Measurements from ENCODE around the gene NANP.

Gene NANP

GRCh38 chr20:25571240-25571639 is 52.6 kb downstream of the NANP start:
- Histone ChIP-seq H3K27me3 (ENCODE audit: control insufficient read depth in 3 of 3, insufficient read depth in 3 of 3, low read depth in 1 of 3, low read length in 3 of 3) (no peaks in the 10 kb centered on the region), H3K36me3 (replicated peaks in 1 of 2; ENCODE audit: control insufficient read depth in 2 of 2, insufficient read depth in 2 of 2, low read length in 2 of 2) (peaks cover 2 to 50% of the 10 kb centered on the region in 2 donors), H4K91ac (ENCODE audit: low read depth, low read length, poor library complexity) (no peak overlapping the region), H2BK120ac (ENCODE audit: low read depth, low read length) (no peak overlapping the region), H2AFZ (ENCODE audit: low read length) (no peak overlapping the region), H3K4me2 (ENCODE audit: insufficient read depth, low read length, poor library complexity, severe bottlenecking) (no peak overlapping the region), H4K8ac (ENCODE audit: low read depth, low read length) (no peak overlapping the region), H3K9ac (ENCODE audit: low read depth, low read length, poor library complexity) (no peak overlapping the region), H3K27ac (replicated peaks; ENCODE audit: low read length) (no peak overlapping the region), H3K4me3 (ENCODE audit: low read length in 2 of 2) (no peak overlapping the region), H2BK15ac (ENCODE audit: low read length) (no peak overlapping the region), H3K4ac (ENCODE audit: low read length) (no peak overlapping the region), H3K79me1 (ENCODE audit: low read depth, low read length) (peaks cover 2% of the 10 kb centered on the region), H3K9me3 (replicated peaks in 1 of 2; ENCODE audit: control insufficient read depth in 2 of 2, insufficient read depth in 1 of 2, low read depth in 1 of 2, low read length in 2 of 2) (peaks cover 0 to 6% of the 10 kb centered on the region in 2 donors), H2BK5ac (ENCODE audit: low read length) (no peak overlapping the region), H3K18ac (ENCODE audit: low read length) (no peak overlapping the region), H2AK5ac (ENCODE audit: low read depth, low read length) (no peak overlapping the region), H3K23ac (ENCODE audit: low read depth, low read length, poor library complexity) (no peak overlapping the region), H3K14ac (ENCODE audit: low read length) (no peak overlapping the region), H3K4me1 (ENCODE audit: control insufficient read depth in 2 of 2, insufficient read depth in 1 of 2, low read depth in 1 of 2, low read length in 2 of 2) (peaks cover 0 to 6% of the 10 kb centered on the region in 2 donors), H2BK12ac (ENCODE audit: low read length) (no peak overlapping the region)
- WGBS, 2 donors (ENCODE audit: extremely low coverage in 2 of 2, insufficient read length in 2 of 2, insufficient replicate concordance in 1 of 2), result no CpG with 5 or more reads among the region's 2 CpGs
- DNase-seq (ENCODE audit: low spot score), result no peak

GRCh38 chr20:25570148-25570530 is 53.7 kb downstream of the NANP start:
- Histone ChIP-seq H2BK12ac (ENCODE audit: low read length) (no peak overlapping the region), H3K14ac (ENCODE audit: low read length) (no peak overlapping the region), H3K18ac (ENCODE audit: low read length) (no peak overlapping the region), H3K79me1 (ENCODE audit: low read depth, low read length) (peaks cover 4% of the 10 kb centered on the region), H2BK120ac (ENCODE audit: low read depth, low read length) (no peak overlapping the region), H2BK5ac (ENCODE audit: low read length) (no peak overlapping the region), H3K27me3 (ENCODE audit: control insufficient read depth in 3 of 3, insufficient read depth in 3 of 3, low read depth in 1 of 3, low read length in 3 of 3) (no peaks in the 10 kb centered on the region), H3K4ac (ENCODE audit: low read length) (no peak overlapping the region), H4K91ac (ENCODE audit: low read depth, low read length, poor library complexity) (no peak overlapping the region), H3K23ac (ENCODE audit: low read depth, low read length, poor library complexity) (no peak overlapping the region), H2AK5ac (ENCODE audit: low read depth, low read length) (no peak overlapping the region), H3K4me3 (ENCODE audit: low read length in 2 of 2) (no peak overlapping the region), H2BK15ac (ENCODE audit: low read length) (no peak overlapping the region), H3K9me3 (replicated peaks in 1 of 2; ENCODE audit: control insufficient read depth in 2 of 2, insufficient read depth in 1 of 2, low read depth in 1 of 2, low read length in 2 of 2) (peaks cover 0 to 6% of the 10 kb centered on the region in 2 donors), H3K4me1 (ENCODE audit: control insufficient read depth in 2 of 2, insufficient read depth in 1 of 2, low read depth in 1 of 2, low read length in 2 of 2) (peaks cover 0 to 6% of the 10 kb centered on the region in 2 donors), H2AFZ (ENCODE audit: low read length) (no peak overlapping the region), H3K9ac (ENCODE audit: low read depth, low read length, poor library complexity) (no peak overlapping the region), H3K4me2 (ENCODE audit: insufficient read depth, low read length, poor library complexity, severe bottlenecking) (no peak overlapping the region), H4K8ac (ENCODE audit: low read depth, low read length) (no peak overlapping the region), H3K36me3 (replicated peaks in 1 of 2; ENCODE audit: control insufficient read depth in 2 of 2, insufficient read depth in 2 of 2, low read length in 2 of 2) (peaks cover 2 to 43% of the 10 kb centered on the region in 2 donors), H3K27ac (replicated peaks; ENCODE audit: low read length) (no peak overlapping the region)
- no peak for DNase-seq (ENCODE audit: low spot score)
- WGBS, 2 donors (ENCODE audit: extremely low coverage in 2 of 2, insufficient read length in 2 of 2, insufficient replicate concordance in 1 of 2), result no CpG with 5 or more reads among the region's 7 CpGs

GRCh38 chr20:25567286-25567685 is 56.5 kb downstream of the NANP start:
- no peak overlapping the region for H2BK12ac ChIP-seq (ENCODE audit: low read length)
- no peak overlapping the region for H3K4me3 ChIP-seq (ENCODE audit: low read length in 2 of 2)

GRCh38 chr20:25566821-25567220 is 57.0 kb downstream of the NANP start:
- Histone ChIP-seq H2AFZ (ENCODE audit: low read length) (no peak overlapping the region), H3K14ac (ENCODE audit: low read length) (no peak overlapping the region), H2BK15ac (ENCODE audit: low read length) (no peak overlapping the region), H2BK12ac (ENCODE audit: low read length) (no peak overlapping the region), H3K18ac (ENCODE audit: low read length) (no peak overlapping the region), H3K4ac (ENCODE audit: low read length) (no peak overlapping the region), H3K36me3 (replicated peaks in 1 of 2; ENCODE audit: control insufficient read depth in 2 of 2, insufficient read depth in 2 of 2, low read length in 2 of 2) (peaks cover under 1 to 34% of the 10 kb centered on the region in 2 donors), H3K9ac (ENCODE audit: low read depth, low read length, poor library complexity) (no peak overlapping the region), H2AK5ac (ENCODE audit: low read depth, low read length) (no peak overlapping the region), H3K23ac (ENCODE audit: low read depth, low read length, poor library complexity) (no peak overlapping the region), H3K9me3 (replicated peaks in 1 of 2; ENCODE audit: control insufficient read depth in 2 of 2, insufficient read depth in 1 of 2, low read depth in 1 of 2, low read length in 2 of 2) (peaks cover 2 to 20% of the 10 kb centered on the region in 2 donors), H3K27me3 (ENCODE audit: control insufficient read depth in 3 of 3, insufficient read depth in 3 of 3, low read depth in 1 of 3, low read length in 3 of 3) (no peaks in the 10 kb centered on the region), H2BK5ac (ENCODE audit: low read length) (no peak overlapping the region), H3K4me3 (ENCODE audit: low read length in 2 of 2) (no peak overlapping the region), H3K4me1 (ENCODE audit: control insufficient read depth in 2 of 2, insufficient read depth in 1 of 2, low read depth in 1 of 2, low read length in 2 of 2) (no peaks in the 10 kb centered on the region), H3K4me2 (ENCODE audit: insufficient read depth, low read length, poor library complexity, severe bottlenecking) (no peak overlapping the region), H4K91ac (ENCODE audit: low read depth, low read length, poor library complexity) (no peak overlapping the region), H4K8ac (ENCODE audit: low read depth, low read length) (no peak overlapping the region), H3K79me1 (ENCODE audit: low read depth, low read length) (peaks cover 6% of the 10 kb centered on the region), H2BK120ac (ENCODE audit: low read depth, low read length) (no peak overlapping the region), H3K27ac (replicated peaks; ENCODE audit: low read length) (no peak overlapping the region)
- DNase-seq (ENCODE audit: low spot score), result no peak
- no CpG with 5 or more reads among the region's 2 CpGs for WGBS, 2 donors (ENCODE audit: extremely low coverage in 2 of 2, insufficient read length in 2 of 2, insufficient replicate concordance in 1 of 2)

More at GRCh38 chr20:25567286-25567685, 56.5 kb downstream of the NANP start:
- H3K36me3 ChIP-seq (replicated peaks in 1 of 2; ENCODE audit: control insufficient read depth in 2 of 2, insufficient read depth in 2 of 2, low read length in 2 of 2), result peaks cover 2 to 38% of the 10 kb centered on the region in 2 donors
- H3K4me1 ChIP-seq (ENCODE audit: control insufficient read depth in 2 of 2, insufficient read depth in 1 of 2, low read depth in 1 of 2, low read length in 2 of 2), result no peaks in the 10 kb centered on the region
- H3K27me3 ChIP-seq (ENCODE audit: control insufficient read depth in 3 of 3, insufficient read depth in 3 of 3, low read depth in 1 of 3, low read length in 3 of 3), result no peaks in the 10 kb centered on the region
- H2BK5ac ChIP-seq (ENCODE audit: low read length), result no peak overlapping the region
- no peak overlapping the region for H3K9ac ChIP-seq (ENCODE audit: low read depth, low read length, poor library complexity)
- H3K4me2 ChIP-seq (ENCODE audit: insufficient read depth, low read length, poor library complexity, severe bottlenecking), result no peak overlapping the region
- DNase-seq (ENCODE audit: low spot score), result no peak
- H3K18ac ChIP-seq (ENCODE audit: low read length), result no peak overlapping the region
- WGBS, 2 donors (ENCODE audit: extremely low coverage in 2 of 2, insufficient read length in 2 of 2, insufficient replicate concordance in 1 of 2), result no CpG with 5 or more reads among the region's 2 CpGs
- no peak overlapping the region for H2AFZ ChIP-seq (ENCODE audit: low read length)
- H3K79me1 ChIP-seq (ENCODE audit: low read depth, low read length), result peaks cover 6% of the 10 kb centered on the region
- H3K14ac ChIP-seq (ENCODE audit: low read length), result no peak overlapping the region
- no peak overlapping the region for H3K4ac ChIP-seq (ENCODE audit: low read length)
- no peak overlapping the region for H4K8ac ChIP-seq (ENCODE audit: low read depth, low read length)
- no peak overlapping the region for H3K23ac ChIP-seq (ENCODE audit: low read depth, low read length, poor library complexity)
- H4K91ac ChIP-seq (ENCODE audit: low read depth, low read length, poor library complexity), result no peak overlapping the region
- no peak overlapping the region for H2BK15ac ChIP-seq (ENCODE audit: low read length)
- H2AK5ac ChIP-seq (ENCODE audit: low read depth, low read length), result no peak overlapping the region
- H3K9me3 ChIP-seq (replicated peaks in 1 of 2; ENCODE audit: control insufficient read depth in 2 of 2, insufficient read depth in 1 of 2, low read depth in 1 of 2, low read length in 2 of 2), result peaks cover 2 to 20% of the 10 kb centered on the region in 2 donors
- H2BK120ac ChIP-seq (ENCODE audit: low read depth, low read length), result no peak overlapping the region
- H3K27ac ChIP-seq (replicated peaks; ENCODE audit: low read length), result no peak overlapping the region
